GM12892 (cell line): ENCODE results near the gene RASSF3.
A peak's percentile ranks its signal among the peaks of the same experiment; 100 is the strongest.

Source experiments
- DNase-seq: peaks from one replicate; pipeline ENCODE4 v3.0.0; 2011; ENCODE audit not compliant: insufficient read length
- FAIRE-seq: peaks from 2 replicates; lab custom pipeline; 2011; peaks lifted over from hg19 to GRCh38; lab: Jason Lieb, UNC
- POLR2A ChIP-seq: IDR thresholded peaks from 2 replicates; pipeline ENCODE4 v1.6.1; 2011; ENCODE audit warnings: low read depth, low read length, control low read depth
- POLR2AphosphoS5 ChIP-seq: IDR thresholded peaks from 2 replicates; pipeline ENCODE4 v1.6.1; 2011; ENCODE audit warnings: low read depth, low read length, control low read depth
- TAF1 ChIP-seq: IDR thresholded peaks from 2 replicates; pipeline ENCODE4 v1.6.1; 2011; ENCODE audit warnings: low read depth, mild to moderate bottlenecking, control low read depth, low read length, borderline replicate concordance

The RASSF3 gene

DNA sequence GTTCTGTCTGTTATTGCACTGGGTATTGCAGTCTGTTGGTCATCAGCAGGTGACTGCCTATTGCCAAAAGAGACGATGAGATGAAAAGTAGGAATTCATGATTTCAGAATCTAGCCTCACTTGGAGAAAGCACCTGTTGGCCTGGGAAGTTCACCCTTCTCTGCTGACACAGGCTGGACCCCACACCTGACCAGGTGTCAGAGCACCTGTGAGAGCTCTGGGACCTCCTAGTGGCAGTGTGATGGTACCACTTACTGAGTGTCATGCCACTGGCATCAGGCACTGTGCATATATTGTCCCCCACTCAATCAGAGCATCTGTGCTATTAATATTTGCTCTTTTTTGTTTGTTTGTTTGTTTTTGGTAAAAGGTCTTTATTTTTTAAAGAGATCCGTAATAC lies 68.0 kb downstream of the RASSF3 start:
- no peak for TF ChIP-seq TAF1
- TF ChIP-seq POLR2AphosphoS5 = no peak
- TF ChIP-seq POLR2A = no peak
- no peak for FAIRE-seq
- DNase-seq = no peak

DNA sequence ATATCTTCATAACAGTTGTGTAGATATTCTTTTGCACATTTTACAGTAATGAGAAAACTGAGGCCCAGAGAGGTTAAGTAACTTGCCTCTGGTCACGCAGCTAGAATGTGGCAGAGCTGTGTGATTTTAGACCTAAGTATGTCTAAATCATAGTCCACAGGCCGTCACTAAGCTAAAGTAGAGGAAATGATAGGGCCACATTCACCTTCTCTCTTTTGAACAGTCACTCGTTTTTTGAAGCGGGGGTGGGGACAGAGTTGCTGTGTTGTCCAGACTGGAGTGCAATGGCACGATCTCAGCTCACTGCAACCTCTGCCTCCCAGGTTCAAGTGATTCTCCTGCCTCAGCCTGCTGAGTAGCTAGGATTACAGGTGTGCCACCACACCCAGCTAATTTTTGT lies 68.5 kb downstream of the RASSF3 start:
- no peak for FAIRE-seq
- no peak for TF ChIP-seq POLR2A
- no peak for TF ChIP-seq TAF1
- TF ChIP-seq POLR2AphosphoS5 = no peak
- DNase-seq = no peak

DNA sequence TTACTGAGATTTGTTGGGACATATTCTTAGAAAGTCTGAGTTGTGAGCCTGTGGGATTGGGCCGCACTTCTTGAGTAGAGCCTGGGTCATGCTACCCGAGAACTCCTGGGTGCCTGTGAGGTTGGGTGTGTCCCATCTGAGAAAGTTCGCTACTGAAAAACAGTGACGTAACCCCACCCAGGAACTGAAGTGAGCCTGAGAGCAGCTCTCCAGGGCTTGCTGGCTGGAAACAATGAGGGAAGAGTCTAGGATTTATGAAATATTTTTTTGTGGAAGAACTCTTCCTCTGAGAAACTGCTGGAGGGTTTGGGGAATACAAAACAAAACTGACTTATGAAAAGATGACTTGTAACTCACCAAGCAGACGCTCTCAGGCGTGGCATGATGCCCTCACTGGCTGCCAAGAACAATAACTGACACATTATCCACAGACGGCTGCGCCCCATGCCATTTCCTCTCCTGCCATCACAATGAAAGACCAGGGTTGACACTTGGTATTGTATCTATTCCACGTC lies 69.2 kb downstream of the RASSF3 start:
- DNase-seq (no peak), FAIRE-seq (peak; percentile 40)
- TF ChIP-seq TAF1 (no peak), POLR2AphosphoS5 (no peak), POLR2A (no peak)

DNA sequence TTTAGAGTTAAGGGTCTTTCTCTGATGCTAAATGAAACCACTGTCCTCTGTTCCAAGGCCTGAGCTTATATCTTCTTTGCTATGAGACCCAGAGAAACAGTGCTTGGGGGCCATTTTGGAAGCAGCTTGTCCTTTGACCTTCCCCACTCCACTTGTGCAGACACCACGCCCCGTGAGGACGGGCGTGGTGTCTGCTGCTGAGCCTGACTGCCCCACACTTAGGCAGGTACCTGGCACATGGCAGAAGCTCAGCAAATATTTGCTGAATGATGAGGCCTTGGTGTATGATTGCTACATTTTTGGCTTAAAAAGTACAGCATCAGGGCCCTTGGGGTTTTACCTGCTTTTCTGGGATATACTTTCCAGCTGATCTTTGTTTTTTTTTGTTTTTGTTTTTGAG lies 69.9 kb downstream of the RASSF3 start:
- no peak for FAIRE-seq
- no peak for DNase-seq
- no peak for TF ChIP-seq POLR2A
- no peak for TF ChIP-seq POLR2AphosphoS5
- TF ChIP-seq TAF1 = no peak

DNA sequence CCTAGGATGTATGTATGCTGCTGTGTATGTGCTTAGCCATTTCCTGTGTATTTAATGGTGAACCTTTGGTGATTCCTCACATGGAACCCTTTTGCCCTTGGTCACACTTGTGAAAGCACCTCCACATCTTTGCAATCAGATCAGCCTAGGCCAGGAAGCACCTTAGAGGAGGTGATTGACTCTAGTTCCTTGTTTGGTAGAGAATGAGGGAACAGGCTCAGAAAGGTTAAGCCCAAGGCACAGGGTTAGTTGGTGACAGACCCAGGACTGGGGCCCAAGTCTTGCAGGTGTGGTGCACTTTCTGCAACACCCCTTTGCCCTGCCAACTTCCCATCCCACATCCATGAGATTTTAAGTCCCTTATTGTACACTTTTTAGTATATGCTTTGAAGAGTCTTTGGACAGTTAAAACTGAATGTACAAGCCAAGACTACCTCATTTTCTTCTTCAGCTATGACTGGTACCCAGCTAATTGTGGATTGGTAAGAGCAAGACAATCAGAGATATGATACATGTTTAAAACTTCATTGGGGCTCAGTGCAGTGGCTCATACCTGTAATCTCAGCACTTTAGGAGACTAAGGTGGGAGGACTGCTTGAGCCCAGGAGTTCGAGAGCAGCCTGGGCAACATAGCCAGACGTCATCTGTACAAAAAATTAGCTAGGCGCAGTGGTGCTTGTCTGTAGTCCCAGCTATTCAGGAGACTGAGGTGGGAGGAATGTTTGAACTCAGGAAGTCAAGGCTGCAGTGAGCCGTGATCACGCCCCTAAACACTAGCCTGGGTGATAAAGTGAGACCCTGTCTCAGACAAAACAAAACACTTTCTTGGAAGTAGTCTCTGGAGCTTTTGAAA lies 71.1 kb downstream of the RASSF3 start:
- TF ChIP-seq POLR2A (no peak), POLR2AphosphoS5 (no peak), TAF1 (no peak)
- DNase-seq (no peak), FAIRE-seq (peak; percentile 73)

DNA sequence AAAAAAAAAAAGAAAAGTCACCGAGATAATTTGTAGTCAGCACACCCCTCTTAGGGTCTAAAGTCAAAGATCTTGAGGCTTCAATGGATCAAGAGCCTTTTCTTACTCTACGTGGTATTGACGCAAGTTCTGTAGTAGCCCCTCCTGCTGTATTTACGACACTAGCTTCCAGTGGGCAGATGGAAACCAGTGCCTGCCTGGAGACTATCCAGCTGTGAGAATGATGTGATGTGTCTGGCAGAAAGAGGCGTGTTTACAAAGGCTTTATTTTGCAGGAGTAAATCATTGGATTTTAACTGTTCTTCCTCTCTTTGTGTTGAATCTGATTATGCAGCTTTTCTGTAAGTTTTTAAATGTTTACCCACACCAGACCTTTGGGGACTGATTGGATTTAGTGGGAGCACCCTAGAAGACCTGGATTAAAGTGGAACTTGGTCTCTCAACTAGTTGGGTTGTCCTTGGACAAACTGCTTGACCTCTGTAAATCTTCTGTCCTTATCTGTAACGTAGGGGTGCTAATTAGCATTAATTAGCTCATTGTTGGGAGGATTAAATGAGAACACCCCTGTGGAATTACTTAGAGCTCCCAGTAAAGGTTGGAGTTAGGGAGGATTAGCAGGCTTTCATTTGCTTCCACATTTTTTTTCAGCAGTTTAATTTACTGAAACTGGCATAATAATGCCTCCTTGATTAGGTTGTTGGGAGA lies 72.4 kb downstream of the RASSF3 start:
- DNase-seq = no peak
- no peak for TF ChIP-seq POLR2AphosphoS5
- no peak for TF ChIP-seq TAF1
- TF ChIP-seq POLR2A = no peak
- no peak for FAIRE-seq

DNA sequence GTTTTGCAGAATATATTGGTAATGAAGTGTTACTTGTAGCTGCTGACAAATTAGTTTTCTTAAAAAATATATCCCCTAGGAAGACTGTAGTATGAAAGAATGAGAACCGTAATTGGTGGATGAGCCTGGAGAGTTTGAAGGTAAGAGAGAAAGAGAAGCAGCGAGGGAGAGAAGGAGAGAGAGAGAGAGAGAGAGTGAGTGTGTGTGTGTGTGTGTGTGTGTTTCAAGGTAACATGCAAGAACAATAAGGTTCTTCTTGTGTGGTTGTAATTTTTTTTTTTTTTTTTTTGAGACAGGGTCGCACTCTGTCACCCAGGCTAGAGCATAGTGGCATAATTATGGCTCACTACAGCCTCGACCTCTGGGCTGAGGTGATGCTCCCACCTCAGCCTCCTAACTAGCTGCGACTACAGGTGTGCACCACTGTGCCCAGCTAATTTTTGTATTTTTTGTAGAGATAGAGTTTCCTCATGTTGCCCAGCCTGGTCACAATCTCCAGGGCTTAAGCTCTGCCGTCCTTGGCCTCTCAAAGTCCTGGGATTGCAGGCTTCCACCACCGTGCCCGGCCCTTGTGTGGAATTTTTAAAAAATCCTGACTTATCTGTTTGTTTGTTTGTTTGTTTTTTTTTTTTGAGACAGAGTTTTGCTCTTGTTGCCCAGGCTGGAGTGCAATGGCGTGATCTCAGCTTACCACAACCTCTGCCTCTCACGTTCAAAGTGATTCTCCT lies 73.7 kb downstream of the RASSF3 start:
- DNase-seq (no peak), FAIRE-seq (no peak)
- TF ChIP-seq POLR2A = no peak
- TF ChIP-seq TAF1 = no peak

DNA sequence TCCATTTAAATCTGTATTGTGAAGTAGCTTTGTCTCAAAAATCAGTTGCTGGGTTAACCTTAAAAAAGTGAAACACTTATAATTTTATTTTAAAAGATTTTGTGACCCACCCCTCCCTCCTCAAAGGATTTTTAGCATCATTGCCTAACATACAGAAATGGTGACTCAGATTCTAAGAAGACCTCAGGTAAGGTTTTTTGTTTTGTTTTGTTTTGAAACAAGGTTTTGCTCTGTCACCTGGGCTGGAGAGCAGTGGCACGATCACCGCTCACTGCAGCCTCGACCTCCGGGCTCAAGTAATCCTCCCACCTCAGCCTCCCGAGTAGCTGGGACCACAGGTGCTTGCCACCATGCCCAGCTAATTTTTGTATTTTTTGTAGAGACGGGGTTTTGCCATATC lies 74.8 kb downstream of the RASSF3 start:
- FAIRE-seq = no peak
- TF ChIP-seq POLR2AphosphoS5 (no peak), TAF1 (no peak), POLR2A (no peak)

DNA sequence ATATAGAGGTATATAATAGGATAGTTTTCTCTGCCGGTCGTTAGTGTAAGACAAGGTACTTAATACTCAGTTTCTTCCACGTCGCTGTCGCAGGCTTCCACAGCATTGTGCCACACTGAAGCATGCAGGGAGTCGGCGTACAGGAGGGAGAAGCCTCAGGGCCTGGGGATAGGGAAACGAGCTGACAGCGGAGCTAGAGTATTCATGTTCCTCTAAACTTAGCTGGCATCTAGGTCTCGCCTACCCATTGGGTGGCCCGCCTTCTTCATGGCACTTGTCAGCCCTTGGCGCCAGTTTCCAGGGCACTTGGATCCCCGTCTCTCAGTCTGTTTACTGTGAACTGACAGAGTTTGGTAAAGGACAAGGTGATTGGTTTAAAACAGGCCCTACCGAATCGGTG lies 75.3 kb downstream of the RASSF3 start:
- no peak for TF ChIP-seq POLR2AphosphoS5
- no peak for TF ChIP-seq POLR2A
- no peak for TF ChIP-seq TAF1
- FAIRE-seq (no peak), DNase-seq (no peak)

More for the DNA sequence above, 74.8 kb downstream of the RASSF3 start:
- DNase-seq = no peak

DNA sequence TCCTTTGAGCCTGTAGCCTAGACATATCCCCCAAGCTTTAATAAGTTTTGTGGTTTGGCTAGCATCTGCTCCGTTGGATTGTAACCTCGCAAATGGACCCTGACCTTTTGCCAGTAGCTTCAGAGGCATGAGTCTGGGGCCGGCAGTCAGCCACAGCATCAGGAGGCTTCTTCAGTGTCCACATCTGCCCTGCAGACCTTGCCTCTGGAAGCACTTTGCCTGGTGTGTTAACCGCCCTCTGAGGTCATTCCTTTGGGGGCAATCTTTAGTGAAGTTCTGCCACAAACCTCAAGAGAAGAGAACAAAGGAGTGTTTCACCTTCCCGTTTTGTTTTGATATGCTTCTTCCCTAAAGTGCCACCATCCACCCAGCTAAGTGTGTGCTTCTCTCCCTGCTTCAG lies 77.5 kb downstream of the RASSF3 start:
- DNase-seq (no peak), FAIRE-seq (no peak)
- TF ChIP-seq TAF1 = no peak
- no peak for TF ChIP-seq POLR2A
- TF ChIP-seq POLR2AphosphoS5 = no peak

DNA sequence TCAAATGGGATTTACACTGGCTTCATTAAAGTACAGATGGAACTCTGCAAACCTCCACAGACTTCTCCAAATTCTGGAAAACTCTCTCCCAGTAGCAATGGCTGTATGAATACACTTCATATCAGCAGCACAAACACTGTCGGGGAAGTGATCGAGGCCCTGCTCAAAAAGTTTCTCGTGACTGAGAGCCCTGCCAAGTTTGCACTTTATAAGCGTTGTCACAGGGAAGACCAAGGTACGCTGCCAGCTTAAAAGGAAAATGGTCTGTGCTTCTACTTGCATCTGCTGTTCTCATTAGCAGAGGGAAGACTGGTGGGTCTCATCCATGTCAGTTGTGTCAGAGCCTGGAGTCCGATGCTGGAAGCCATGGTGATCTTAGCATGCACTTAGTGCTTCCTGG lies 77.9 kb downstream of the RASSF3 start:
- FAIRE-seq (no peak), DNase-seq (no peak)
- no peak for TF ChIP-seq POLR2AphosphoS5
- no peak for TF ChIP-seq POLR2A
- no peak for TF ChIP-seq TAF1
